ENCODE data around the gene PUS1.
"Not testable (repeated sequence)": the region's sequence is repeated elsewhere in the genome, so short reads cannot be mapped to it uniquely, and the experiment has no call there.

Gene PUS1

DNA sequence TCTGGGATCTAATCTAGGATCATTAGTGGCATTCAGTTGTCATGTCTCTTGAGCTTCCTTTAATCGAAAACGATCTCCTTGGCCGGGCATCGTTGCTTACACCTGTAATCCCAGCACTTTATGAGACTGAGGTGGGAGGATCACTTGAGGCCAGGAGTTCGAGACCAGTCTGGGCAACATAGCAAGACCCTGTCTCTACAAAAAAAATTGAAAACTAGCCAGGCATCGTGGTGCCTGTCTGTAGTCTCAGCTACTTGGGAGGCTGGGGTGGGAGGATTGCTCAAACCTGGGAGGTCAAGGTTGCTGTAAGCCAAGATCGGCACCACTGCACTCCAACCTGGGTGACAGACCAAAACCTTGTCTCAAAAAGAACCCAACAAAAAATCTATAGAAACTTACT lies 9.0 kb downstream of the PUS1 start:
- DNase-seq (ENCODE audit: low spot score): no peak

DNA sequence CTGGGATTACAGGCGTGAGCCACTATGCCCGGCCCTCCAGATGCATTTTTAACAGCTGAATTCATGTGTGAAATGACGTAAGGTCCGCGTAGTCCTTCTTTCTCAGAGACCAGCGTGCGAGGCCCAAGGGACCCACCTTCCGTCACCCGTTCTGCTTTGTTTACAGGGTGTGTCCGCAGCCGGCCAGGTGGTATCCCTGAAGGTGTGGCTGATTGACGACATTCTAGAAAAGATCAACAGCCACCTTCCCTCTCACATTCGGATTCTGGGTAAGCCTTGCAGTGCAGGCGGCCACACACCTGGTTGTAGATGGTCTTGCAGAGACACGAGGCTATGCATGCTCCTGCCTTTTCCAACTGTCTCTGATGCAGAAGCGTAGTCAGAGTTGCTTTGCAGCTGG lies 9.9 kb downstream of the PUS1 start:
- no peak for DNase-seq (ENCODE audit: low spot score)

DNA sequence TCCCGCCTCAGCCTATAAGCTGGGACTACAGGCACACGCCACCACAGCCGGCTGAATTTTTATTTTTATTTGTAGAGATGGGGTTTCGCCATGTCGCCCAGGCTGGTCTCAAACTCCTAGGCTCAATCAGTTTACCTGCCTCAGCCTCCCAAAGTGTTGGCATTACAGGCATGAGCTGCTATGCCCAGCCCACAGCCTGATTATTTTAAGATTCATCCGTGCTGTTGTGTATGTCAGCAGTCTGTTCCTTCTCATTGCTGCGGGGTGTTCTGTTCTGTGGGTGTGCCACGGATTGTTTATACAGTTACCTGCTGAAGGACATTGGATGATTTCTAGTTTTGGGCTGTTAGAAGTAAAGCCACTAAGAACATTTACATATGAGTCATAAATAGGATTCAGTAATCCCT lies 11.1 kb downstream of the PUS1 start:
- DNase-seq (ENCODE audit: low spot score): no peak

DNA sequence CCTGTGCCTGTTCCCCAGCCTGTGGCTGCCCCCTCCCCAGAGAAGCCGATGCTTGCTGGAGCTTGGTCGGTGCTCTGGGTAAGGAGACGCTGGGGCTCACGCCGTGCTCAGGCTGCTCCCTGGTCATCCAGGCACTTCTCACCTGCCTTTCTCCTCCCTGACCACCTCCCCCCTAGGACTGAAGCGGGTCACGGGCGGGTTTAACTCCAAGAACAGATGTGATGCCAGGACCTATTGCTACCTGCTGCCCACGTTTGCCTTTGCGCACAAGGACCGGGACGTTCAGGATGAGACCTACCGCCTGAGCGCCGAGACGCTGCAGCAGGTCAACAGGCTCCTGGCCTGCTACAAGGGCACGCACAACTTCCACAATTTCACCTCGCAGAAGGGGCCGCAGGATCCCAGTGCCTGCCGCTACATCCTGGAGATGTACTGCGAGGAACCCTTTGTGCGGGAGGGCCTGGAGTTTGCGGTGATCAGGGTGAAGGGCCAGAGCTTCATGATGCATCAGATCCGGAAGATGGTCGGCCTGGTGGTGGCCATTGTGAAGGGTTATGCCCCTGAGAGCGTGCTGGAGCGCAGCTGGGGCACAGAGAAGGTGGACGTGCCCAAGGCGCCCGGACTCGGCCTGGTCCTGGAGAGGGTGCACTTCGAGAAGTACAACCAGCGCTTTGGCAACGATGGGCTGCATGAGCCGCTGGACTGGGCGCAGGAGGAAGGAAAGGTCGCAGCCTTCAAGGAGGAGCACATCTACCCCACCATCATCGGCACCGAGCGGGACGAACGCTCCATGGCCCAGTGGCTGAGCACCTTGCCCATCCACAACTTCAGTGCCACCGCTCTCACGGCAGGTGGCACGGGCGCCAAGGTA lies 12.3 kb downstream of the PUS1 start:
- no peak for DNase-seq (ENCODE audit: low spot score)

DNA sequence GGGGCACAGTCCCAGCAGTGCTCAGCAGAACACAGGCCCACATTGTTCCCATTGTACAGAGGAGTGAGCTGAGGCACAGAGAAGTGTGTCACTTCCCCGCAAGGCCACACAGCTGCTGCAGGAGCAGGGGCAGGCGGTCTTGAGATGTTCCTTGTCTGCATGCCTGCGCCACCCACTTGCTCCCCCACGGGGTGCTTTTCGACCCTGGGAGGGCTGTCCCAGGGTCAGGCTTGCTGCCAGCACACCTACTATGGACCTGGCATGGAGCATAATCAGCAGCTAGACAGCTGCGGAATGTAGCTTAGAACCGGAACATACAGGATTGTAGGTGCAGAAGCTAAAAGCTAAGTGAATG lies 12.9 kb downstream of the PUS1 start:
- no peak for DNase-seq (ENCODE audit: low spot score)

DNA sequence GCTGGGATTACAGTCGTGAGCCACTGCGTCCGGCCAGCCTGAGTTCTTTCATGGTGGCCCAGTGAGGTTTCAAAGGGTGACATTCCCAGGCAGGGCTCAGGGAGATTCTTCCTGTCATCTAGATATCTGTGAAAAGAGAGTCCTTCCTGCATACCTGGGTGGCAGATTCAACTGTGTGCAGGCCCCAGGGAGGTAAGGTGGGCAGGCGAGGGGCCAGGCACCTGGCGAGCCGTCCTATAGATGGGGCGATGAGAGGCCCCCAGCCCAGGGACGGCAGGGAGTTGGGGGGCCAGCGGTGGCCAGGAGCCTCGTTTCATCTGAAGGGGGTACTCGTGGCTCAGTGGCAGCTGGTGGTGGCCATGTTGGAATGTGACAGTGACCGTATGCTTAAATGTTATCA lies 13.6 kb downstream of the PUS1 start:
- DNase-seq (ENCODE audit: low spot score): no peak

DNA sequence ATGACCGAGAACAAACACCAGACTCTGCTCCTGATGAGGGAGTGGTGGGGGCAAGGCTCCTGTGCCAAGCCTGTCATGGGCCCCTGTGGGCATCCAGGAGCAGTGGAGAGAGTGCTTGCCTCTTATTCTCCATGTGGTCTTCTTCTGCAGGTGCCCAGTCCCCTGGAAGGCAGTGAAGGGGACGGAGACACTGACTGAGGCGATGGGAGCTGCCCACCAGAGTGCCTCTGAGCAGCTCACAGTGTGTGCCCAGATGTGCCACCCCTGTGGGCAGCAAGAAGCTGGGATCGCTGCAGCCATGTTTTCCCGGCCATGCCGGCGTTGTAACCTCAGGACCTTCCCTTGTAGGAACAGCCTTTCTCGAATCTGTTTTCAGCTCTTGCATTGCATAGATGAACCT lies 14.3 kb downstream of the PUS1 start:
- no peak for DNase-seq (ENCODE audit: low spot score)

DNA sequence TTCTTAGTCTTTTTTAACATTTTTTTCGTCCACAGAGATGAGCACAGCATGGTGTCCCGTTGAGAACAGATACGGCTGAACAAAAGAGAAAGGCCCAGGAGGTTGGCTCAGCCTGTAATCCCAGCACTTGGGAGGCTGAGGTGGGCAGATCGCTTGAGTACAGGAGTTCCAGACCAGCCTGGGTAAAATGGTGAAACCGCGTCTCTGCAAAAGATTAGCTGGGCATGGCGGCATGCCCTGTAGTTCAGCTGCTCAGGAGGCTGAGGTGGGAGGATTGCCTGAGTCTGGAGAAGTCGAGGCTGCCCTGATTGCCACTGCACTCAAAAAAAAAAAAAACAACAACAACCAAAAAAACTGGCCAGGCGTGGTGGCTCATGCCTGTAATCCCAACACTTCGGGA lies 14.8 kb downstream of the PUS1 start:
- no peak for DNase-seq (ENCODE audit: low spot score)

DNA sequence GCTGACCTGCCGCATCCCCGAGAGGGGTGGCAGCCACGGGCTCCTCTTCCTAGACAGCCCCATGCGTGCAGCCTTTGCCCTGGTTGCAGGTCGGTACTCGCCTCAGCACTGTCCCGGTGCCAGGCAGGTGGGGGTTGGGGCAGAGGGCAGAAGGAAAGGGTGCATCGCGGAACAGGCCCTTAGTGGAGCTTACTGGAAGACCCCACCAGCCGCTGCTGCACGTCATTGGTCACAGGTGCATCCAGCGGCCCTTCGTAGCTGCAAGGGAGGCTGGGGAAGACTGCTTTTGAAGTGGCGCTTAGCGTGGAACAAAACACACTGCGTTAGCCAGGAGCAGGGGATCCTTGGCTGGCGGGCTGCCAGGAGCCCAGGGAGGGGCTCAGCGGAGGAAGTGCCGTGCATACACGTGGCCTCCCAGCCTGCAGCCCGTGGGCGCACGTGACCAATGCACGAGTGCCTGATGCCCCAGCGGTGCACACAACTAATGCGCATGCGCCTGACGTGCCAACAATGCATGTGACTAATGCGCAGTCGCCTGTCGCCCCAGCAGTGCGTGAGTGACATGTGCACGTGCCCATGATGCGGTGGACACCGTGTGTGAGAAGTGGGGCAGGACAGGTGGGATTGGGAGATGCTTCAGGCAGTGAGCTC lies 15.7 kb downstream of the PUS1 start:
- DNase-seq (ENCODE audit: low spot score): no peak

DNA sequence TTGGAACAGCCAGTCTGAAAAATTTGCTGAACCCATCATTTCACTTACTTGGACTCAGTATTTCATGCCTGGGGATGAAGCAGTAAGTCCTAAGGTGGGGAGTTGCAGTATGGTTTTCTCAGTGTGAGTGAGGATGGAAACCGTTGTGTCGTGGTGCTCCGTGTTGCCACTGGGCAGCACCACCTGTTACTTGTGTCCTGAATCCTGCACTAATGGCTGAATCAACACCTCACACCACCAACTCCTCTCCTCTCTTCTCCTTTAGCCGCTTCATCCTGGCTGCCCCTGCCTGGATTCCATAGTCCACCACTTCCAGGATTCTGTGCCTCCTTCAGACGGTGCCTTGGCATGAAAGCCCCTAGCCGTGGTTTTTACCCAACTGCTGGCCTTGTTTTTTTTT lies 17.7 kb downstream of the PUS1 start:
- DNase-seq (ENCODE audit: low spot score): no peak

DNA sequence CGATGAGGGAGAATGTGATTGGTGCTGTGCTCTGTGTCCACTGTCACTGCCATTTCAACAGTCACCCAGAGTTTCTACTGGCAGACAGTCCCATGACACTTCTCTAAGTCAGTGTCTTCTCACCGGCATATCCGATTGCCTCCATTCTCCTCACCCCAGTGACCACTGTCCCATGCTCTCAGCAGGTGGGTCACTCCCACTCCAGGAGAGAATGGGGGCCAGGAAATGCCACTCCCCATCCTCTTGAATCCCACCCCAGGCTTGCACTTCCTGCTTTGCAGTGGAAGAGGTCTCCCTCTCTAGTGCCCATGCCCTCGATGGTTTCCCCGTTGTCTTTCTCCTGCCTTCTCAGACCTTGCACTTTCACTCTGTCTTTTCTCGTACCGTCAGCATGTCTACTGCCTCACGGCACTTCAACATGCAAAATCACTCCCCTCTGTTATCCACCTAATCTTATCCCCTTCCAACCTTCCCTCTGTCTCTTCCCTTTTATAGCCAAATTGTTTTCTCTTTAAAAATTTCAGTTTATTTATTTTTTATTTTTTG lies 18.5 kb downstream of the PUS1 start:
- no peak for DNase-seq (ENCODE audit: low spot score)

DNA sequence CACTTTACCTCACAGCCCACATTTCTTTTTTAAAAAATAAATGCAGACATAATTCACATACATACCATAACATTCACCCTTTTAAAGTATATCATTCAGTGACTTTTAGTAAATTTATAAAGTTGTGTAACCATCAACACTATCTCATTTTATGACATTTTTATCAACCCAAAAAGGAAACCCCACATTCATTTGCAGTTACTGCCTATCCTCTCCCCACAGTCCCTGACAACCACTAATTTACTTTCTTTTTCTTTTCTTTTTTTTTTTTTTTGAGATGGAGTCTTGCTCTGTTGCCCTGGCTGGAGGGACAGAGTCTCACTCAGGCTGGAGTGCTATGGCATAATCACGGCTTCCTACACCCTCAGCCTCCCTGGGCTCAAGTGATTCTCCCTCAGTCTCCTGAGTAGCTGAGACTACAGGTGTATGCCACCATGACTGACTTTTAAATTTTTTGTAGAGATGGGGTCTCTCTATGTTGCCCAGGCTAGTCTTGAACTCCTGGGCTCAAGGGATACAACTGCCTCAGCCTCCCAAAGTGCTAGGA lies 19.2 kb downstream of the PUS1 start:
- DNase-seq (ENCODE audit: low spot score): no peak

DNA sequence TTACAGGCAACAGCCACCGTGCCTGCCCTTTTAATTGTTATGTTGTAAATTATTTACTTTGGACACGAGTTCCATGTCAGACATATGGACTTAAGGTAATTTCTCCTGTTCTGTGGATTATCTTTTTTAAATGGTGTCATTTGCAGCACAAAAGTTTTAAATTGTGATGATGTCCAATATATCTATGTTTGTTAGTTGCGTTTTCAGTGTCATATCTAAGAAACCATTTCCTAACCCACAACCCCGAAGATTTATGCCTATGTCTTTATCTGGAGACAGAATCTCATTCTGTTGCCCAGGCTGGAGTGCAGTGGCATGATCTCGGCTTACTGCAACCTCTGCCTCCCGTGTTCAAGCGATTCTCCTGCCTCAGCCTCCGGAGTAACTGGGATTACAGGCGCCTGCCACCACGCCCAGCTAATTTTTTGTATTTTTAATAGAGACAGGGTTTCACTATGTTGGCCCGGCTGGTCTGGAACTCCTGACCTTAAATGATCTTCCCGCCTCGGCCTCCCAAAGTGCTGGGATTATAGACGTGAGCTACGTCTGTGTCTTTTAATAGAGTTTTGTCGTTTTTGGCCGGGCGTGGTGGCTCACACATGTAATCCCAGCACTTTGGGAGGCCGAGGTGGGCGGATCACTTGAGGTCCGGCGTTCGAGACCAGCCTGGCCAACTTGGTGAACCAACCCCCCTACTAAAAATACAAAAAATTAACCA lies 19.8 kb downstream of the PUS1 start:
- DNase-seq (ENCODE audit: low spot score): not testable (repeated sequence)

DNA sequence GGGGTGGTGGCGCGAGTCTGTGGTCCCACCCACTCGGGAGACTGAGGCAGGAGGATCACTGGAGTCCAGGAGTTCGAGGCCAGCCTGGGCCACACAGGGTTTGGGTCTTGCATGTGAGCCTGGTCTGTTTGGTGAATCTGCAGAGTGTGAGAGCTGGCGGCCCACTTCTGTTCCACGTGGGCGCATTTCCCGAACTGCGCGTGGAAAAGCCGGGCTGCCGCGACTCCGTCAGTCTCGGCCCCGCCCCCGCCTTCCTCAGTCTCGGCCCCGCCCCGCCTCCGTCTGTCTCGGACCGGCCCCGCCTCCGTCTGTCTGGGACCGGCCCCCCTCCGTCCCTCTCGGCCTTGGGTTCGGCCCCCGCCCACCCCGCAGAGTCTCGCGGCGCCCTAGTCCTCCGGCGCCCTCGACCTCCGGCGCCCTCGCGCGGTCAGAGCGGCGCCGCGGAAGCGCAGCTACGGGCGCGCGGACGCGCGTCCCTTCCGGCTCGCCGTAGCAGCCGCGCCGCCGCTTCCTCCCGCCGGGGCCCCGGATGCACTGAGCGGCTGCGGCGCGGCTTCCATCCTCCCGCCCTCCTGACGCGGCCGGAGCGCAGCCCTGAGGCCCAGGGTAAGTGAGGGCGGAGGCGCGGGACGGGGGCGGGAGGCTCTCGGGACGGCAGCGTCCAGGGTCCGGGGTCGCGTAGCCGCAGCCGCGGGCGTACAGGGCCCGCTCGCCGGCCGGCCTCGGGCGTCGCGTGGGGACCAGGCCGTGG lies 20.5 kb downstream of the PUS1 start, which contains the start of gene EP400:
Gene EP400, plus strand, starts transcription at position 512 of the 751 bp plus-strand sequence. CDS start 10,678 bp downstream, outside the sequence.
- DNase-seq (ENCODE audit: low spot score): peak; percentile 91

DNA sequence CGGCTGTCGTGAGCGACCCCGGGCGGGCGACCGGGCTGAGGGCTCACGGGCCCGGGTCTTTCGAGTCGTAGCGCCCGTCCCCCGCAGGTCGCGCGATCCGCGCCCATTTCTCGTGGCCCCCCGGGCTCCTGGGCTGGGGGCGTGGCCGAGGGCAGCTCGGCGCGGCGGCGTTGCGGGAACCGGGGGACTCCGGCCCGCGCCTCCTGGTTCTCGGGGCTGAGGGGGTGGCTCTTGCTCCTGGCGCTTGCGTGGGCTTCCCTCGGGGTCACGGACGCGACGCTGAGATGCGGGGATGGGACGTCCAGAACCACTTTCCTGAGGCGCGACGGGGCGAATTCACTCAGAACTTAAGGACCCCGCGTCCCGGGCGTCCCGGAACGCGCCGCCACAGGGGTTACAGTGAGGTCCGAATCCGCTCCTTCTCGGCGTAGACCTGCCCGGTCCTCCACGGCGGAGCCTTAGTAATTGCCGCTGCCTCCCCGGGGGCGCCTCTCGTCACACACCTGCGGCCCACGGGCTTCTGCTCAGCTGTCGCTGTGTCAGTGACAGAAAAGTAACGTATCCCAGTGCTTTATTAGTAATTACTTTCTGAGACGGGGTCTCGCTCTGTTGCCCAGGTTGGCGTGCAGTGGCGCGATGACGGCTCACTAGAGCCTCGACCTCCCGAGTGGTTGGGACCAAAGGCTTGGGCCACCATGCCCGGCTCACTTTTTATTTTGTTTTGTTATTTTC lies 21.3 kb downstream of the PUS1 start:
- peak; percentile 67 for DNase-seq (ENCODE audit: low spot score)

DNA sequence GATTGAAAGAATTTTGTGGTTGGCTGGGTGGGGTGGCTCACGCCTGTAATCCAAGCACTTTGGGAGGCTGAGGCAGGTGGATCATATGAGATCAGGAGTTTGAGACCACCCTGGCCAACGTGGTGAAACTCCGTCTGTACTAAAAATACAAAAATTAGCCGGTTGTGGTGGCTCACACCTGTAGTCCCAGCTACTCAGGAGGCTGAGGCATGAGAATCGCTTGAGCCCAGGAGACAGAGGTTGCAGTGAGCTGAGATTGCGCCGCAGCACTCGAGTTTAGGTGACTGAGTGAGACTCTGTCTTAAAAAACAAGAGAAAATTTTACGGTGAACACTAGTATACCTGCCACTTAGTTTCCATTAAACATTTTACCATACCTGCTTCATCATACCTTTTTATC lies 24.7 kb downstream of the PUS1 start:
- not testable (repeated sequence) for DNase-seq (ENCODE audit: low spot score)

DNA sequence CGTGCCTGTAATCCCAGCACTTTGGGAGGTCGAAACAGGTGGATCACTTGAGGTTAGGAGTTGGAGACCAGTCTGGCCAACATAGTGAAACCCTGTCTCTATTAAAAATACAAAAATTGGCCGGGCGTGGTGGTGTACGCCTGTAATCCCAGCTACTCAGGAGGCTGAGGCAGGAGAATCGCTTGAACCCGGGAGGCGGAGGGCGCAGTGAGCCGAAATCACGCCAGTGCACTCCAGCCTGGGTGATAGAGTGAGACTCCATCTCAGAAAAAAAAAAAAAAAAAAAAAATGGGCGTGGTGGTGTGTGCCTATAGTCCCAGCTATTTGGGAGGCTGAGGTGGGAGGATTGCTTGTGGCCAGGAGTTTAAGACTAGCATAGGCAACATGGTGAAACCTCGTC lies 25.4 kb downstream of the PUS1 start:
- not testable (repeated sequence) for DNase-seq (ENCODE audit: low spot score)

DNA sequence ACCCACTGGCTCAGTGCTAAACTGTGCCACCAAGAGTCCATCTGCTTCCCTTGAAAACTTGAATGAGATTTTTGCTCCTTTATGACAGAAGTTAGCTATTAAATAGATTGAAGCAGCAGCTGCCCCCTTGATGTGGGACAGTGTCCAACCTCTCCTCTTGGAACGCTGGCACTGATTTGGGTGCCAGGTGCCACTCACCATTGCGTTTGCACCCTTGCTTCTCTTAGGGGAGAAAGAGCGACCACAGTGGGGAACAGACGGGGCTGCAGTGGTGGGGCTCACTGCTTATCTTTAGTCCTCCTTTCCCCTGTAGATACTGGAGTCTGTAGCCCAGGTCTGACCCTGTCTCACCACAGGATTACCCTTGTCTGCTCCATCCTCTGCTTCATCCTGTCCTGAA lies 30.0 kb downstream of the PUS1 start:
- DNase-seq (ENCODE audit: low spot score): no peak

DNA sequence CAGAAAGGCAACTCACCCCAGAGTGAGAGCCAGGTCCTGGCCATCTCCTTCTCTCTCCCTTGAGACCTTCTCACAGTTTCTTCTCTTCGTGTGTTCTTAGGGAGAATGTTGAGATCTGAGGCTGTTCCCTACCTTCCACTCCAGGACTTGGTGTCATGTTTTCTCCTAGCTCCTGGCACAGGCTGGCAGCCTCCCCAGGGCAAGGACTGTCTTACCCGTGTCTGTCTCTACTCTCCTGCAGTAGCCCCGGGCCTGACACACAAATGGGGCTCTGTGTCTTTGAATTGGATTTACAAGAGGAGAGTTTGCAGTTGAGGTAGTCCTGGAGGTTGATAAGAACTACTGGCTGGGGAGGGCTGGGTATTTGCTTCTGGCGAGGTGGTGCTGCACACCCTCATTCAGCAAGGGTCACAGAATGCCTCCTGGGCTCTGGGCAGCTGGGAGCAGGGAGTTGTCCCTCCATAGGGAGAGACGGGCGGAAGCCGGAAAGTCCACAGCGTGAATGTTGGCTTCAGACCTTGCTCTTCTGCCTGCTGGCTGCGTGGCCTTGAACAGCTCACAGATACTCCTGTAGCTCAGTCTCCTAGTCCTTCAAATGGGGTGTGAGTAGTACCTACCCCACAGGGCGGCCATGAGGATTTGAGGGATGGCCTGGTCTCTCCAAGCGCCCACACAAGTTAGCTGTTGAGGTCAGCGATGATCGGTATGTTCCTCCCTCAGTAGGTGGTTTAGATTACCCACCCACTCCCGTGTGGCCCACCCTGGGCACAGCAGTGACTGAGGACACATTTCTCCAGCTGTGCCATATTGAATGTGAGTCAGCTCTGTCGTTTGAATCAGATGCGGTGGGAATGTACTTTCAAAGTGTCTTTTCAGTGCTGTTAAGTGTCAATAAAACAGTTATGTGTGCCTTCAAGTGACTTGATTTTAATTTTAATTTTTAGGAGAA lies 30.8 kb downstream of the PUS1 start:
- no peak for DNase-seq (ENCODE audit: low spot score)
